Measurements from ENCODE around the gene SCN3A. TPM values are rescaled to one million over a fixed set of nuclear protein-coding genes. Genes with fewer than 3 reads are reported as not detected.

Gene SCN3A
- 0.89 TPM for total RNA-seq
- long read RNA-seq = 0 reads

DNA sequence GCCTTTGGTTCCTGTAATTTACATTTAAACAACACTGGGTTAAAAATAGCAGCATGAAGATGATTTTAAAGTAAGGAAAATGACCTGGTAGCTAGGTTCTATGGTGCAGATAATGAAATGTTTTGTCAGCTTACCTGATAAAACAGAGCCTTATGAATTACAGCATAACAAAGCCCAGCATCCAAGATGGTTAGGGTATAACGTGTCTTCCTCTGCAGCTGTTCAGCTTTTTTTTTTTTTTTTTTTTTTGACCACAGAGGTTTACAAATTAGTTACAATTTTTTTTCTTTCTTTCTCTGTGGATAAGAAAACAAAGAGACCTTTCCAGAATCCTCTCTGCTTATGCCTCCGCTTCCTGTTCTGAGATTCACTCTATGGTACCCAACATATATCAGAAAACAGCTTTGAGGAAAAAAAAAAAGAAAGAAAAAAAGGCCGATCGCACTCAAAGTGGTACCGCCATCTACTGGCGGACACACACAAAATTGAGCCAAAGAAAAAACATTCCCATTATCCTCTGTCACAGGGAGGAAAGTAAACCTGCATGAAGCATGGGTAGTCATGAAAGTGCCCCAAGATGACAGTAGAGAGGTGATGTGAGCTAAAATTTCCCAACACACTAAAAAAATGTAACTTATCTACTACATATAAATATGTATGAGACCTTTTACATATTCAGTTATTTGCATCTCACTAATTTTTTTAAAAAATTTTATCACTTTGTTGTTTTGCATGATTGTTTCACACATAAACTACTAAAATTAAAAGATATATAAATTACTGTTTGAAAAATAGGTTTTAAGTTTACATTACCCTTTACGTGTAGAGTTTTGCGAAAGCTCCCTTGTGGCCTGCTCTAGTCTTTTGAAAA is at the start of gene SCN3A:
Gene SCN3A, minus strand, starts transcription at position 362 of the 871 bp plus-strand sequence. CDS start 27,656 bp downstream, outside the sequence.
- peak; percentile 49 for ATAC-seq (ENCODE audit: poor library complexity)
- intact Hi-C loops (cut with DNase I) = loop anchor here (2.0 kb wide), 1 partner anchor 189 kb away; no protein-coding TSS in a partner anchor
- no peak for DNase-seq

- no peak for ATAC-seq (ENCODE audit: poor library complexity)
- intact Hi-C loops (cut with DNase I) = no loop called here
- DNase-seq = no peak
Observed at GRCh38 chr2:165253178-165253577, 49.3 kb upstream of the SCN3A start.

- intact Hi-C loops (cut with DNase I) = no loop called here
- ATAC-seq (ENCODE audit: poor library complexity) (no peak), DNase-seq (no peak)
Observed at GRCh38 chr2:165251366-165251765, 47.5 kb upstream of the SCN3A start.

DNA sequence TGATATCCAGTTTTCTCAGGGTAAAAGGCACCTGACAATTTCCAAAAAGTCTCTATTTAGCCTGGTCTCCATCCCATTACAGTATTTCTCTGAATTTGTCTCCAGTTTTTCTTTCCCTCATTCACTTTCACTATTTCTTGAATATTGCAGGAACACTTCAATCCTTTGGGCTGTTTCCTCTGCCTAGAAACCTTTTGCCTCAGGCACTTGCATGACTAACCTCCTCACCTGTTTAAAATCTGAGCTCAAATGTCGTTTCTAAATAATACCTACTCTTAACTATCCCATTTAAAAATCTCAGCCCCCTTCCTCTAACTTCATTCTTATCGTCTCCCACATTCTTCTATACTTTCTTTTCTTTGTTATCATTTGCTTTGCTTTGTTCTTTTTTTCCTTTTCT is 44.4 kb upstream of the SCN3A start:
- intact Hi-C loops (cut with DNase I) = no loop called here
- DNase-seq (no peak), ATAC-seq (ENCODE audit: poor library complexity) (no peak)

DNA sequence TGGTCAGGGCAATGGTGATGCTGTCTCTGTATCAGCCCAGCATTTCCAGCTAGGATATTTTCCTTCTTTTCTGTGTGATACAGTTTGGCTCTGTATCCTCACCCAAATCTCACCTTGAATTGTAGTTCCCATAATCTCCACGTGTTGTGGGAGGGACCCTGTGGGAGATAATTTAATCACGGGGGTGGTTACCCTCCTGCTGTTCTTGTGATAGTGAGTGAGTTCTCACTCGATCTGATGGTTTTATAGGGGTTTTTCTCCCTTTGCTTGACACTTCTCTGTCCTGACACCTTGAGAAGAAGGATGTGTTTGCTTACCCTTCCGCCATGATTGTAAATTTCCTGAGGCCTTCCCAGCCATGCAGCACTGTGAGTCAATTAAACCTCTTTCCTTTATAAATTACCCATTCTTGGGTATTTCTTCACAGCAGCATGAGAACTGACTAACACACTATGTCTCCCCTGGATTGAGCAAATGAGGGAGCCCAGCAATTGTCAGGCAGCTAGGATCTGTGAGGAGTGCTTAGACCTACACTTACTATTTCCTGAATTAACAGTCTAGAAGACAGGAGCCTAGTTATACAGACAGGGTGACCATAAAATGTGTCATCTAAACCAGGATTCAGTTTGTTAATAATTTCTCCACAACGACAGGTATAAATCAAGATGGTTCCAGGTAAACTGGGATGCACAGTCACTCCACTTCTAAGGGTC is 41.4 kb upstream of the SCN3A start:
- intact Hi-C loops (cut with DNase I) = no loop called here
- DNase-seq (no peak), ATAC-seq (ENCODE audit: poor library complexity) (no peak)

DNA sequence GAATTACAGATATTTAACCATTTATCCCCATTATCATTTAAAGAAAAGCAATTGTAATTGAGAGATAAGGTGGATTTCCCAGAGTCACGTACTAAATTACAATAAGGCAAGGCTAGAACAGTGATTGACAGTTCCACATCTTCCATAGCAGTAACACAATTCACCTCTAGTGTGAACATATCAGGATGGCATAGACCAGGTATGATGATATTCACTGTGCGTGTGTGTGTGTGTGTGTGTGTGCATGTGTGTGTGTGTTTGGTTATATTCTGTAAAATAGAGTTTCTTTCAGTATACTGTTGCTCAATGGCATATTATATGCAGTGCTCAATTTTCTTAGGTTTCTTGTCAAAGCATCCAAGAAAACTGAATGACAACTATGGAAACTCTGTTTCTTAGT is 37.1 kb upstream of the SCN3A start:
- ATAC-seq (ENCODE audit: poor library complexity) (no peak), DNase-seq (no peak)
- intact Hi-C loops (cut with DNase I) = loop anchor here (5.0 kb wide), 1 partner anchor 51 kb away; no protein-coding TSS in a partner anchor

DNA sequence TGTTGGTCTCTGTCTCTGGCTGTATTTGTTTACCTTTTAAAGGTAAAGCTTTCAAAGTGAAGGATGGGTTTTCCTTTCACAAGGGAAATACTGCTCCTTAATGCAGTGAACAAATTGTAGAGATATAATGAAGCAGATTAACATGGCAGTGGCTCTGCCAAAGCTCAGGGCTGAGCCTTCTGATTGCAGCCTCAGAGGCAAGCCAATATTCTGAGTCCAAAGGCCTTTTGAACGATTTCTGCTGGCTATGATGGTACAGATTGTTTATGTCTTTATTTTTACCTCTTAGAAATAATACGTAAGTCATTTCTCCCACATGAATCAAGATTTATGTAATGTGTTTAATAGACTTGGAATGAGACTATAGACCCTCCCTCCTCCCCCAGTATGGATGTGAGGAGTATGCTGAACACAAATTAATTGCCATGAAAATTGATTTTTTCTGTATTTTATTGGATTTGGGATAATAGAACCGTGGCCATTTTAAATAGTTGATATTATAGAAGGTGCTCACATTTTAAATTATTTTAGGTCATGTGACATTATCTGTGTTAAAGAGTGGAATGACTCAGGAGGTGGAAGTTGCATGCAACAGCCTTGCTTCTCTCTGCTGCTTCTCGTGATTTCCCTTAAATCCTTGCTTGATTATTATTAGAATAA is 36.1 kb upstream of the SCN3A start:
- no peak for DNase-seq
- intact Hi-C loops (cut with DNase I) = loop anchor here (5.0 kb wide), 1 partner anchor 52 kb away; no protein-coding TSS in a partner anchor
- ATAC-seq (ENCODE audit: poor library complexity) = no peak

DNA sequence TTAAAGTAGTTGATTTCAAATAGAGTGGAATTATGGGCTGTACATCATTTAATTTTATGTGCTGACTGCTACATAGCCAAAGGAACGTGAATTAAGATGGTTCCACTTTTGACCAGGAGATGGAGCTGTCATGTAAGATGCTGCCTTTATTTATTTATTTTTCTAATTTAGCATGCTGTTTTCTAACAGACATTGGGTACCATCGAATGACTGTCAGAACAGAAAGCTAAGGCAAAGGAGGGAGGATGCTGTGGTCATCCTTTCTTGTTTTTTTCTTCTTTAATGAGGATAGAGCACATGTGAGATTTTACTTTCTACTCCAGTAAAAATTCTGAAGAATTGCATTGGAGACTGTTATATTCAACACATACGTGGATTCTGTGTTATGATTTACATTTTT is 35.4 kb upstream of the SCN3A start, which contains the start of gene SCN2A:
Gene SCN2A, plus strand, starts transcription at position 185 of the 400 bp plus-strand sequence. CDS start 56,410 bp downstream, outside the sequence.
- DNase-seq (no peak), ATAC-seq (ENCODE audit: poor library complexity) (peak; percentile 72)
- intact Hi-C loops (cut with DNase I) = no loop called here

- intact Hi-C loops (cut with DNase I) = no loop called here
- no peak for ATAC-seq (ENCODE audit: poor library complexity)
- DNase-seq = no peak
Observed at GRCh38 chr2:165238295-165238694, 34.4 kb upstream of the SCN3A start.

DNA sequence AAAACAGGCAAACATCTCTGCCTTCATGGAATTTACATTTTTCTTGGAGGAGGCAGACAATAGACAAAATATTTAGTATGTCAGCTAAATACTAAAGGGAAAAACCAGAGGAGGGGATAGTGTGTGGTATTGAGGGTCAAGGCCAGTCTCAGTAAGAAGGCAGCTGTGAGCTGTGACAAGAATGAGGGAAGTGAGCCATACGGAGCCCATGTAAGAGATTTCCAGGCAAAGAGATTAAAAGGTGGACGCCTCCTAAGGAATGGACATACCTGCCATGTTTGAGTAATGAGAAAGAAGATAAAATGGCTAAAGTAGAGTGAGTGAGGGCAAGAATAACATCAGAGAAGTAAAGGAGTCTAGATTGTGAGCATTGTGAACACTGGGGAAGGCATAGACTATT is 33.2 kb upstream of the SCN3A start:
- no peak for ATAC-seq (ENCODE audit: poor library complexity)
- DNase-seq = no peak
- intact Hi-C loops (cut with DNase I) = no loop called here

DNA sequence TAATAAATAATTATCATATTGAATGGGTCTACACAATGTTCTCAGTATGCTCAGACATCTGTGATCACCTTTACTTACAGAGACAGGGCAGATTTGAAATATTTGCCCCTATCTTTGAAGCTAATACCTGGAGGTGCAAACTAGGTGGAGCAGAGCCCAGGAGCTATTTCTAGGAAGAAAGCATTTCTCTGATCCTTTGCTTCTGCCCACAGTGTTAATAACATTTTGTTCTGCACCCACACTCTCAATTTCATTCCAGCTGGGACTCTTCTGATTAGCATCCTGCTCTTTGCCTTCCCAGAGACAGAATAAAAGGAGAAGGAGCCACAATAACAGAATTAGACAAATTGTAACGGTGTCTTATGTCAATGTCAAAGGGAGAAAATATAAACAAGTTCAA is 23.7 kb upstream of the SCN3A start:
- no peak for DNase-seq
- no peak for ATAC-seq (ENCODE audit: poor library complexity)
- intact Hi-C loops (cut with DNase I) = no loop called here

- no peak for DNase-seq
- intact Hi-C loops (cut with DNase I) = no loop called here
- no peak for ATAC-seq (ENCODE audit: poor library complexity)
Observed at GRCh38 chr2:165224941-165225340, 21.1 kb upstream of the SCN3A start.

GRCh38 chr2:165219481-165219880 is 15.6 kb upstream of the SCN3A start:
- intact Hi-C loops (cut with DNase I) = no loop called here
- ATAC-seq (ENCODE audit: poor library complexity) (no peak), DNase-seq (no peak)

- ATAC-seq (ENCODE audit: poor library complexity) = no peak
- intact Hi-C loops (cut with DNase I) = no loop called here
- no peak for DNase-seq
Observed at GRCh38 chr2:165214093-165214492, 10.2 kb upstream of the SCN3A start.

- ATAC-seq (ENCODE audit: poor library complexity) (no peak), DNase-seq (no peak)
- intact Hi-C loops (cut with DNase I) = no loop called here
Observed at GRCh38 chr2:165208094-165208493, 4.2 kb upstream of the SCN3A start.

DNA sequence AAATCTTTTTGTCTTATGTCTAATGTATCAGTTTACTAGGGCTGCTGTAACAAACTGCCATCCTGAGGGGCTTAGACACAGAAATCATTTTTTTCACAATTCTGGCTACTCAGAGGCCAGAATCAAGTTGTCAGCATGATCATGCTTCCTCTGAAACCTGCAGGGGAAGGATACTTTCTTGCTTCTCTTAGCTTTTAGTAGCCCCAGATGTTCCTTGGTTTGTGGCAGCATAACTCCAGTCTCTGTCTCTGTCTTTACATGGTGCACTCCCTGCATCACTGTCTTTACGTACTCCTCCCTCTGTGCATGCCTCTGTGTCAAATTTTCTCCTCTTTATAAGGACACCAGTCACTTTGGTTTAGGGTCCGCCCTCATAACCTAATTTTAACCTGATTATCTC is 2.0 kb upstream of the SCN3A start:
- ATAC-seq (ENCODE audit: poor library complexity) = no peak
- intact Hi-C loops (cut with DNase I) = loop anchor here (2.0 kb wide), 1 partner anchor 191 kb away; no protein-coding TSS in a partner anchor
- DNase-seq = no peak

DNA sequence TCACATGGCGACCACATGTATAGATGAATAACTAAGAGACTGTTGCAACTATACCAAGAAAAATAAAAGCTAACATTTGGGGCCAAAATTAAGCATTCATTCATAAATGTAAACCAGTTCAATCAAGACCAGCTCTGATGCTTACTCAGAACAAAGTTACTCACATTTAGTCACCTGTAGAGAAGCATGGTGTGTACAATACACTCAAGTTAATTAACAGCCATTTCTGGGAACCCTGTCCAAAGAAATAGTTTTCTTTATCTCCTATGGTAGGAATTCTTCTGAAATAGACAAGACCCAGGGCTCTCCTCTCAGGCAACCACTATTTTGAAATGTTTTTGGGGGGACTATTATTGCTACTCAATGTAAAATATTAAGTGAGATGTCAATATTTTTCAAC is 1.6 kb downstream of the SCN3A start:
- DNase-seq = no peak
- no peak for ATAC-seq (ENCODE audit: poor library complexity)
- intact Hi-C loops (cut with DNase I) = no loop called here

DNA sequence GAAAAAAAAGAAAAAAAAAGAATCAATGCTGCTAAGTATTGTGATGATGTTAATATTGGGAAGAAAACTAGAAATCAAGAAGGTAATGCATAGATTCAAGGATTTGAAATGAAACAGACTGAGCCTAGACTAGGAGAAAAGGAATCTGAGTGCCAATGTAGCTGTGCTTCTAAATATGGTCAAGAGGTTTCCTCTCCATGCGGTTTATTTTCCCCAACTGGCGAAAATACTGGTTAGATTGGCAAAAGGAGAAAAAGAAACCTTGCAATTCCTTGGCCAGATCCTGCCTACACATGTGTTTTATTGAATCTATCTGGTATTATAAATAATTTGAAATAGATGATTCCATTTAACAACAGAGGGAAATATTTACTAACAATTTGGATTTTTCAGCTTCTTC is 5.7 kb downstream of the SCN3A start:
- DNase-seq (no peak), ATAC-seq (ENCODE audit: poor library complexity) (no peak)
- intact Hi-C loops (cut with DNase I) = no loop called here

DNA sequence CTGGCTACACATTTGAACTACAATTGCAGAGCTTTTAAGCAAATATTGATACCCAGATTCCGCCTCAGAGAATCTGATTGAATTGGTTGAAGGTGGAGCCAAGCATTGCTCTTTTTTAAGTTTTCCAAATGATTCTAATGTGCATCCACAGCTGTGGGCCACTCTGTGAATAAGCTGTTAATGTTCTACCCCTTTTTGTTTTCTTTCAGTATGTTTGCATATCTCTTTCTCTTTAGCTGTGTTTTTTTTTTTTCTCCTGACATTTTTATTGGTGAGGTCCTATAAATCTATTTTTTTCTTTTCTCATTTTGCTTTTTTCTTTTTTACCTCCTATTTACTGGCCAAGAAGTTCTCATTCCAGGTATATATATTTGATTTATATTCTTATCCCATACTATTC is 6.5 kb downstream of the SCN3A start:
- no peak for DNase-seq
- intact Hi-C loops (cut with DNase I) = no loop called here
- ATAC-seq (ENCODE audit: poor library complexity) = no peak

Data from Right ventricle myocardium superior (tissue), 1 donor.